GM10248 (cell line): ENCODE data around the gene JDP2.

Source experiments
- CTCF ChIA-PET: fragments of 300-600 bp; sonication (Branson Sonifier 250); formaldehyde crosslinking; extraction: SDS; loops from one replicate; lab custom pipeline; 2021; ENCODE audit warnings: antibody characterized with exemption; lab: Yijun Ruan, JAX
- POLR2A ChIA-PET: fragments of 350-650 bp; sonication (Branson Sonifier 250); formaldehyde crosslinking; extraction: SDS; loops from one replicate; lab custom pipeline; 2020; ENCODE audit warnings: antibody characterized with exemption; lab: Yijun Ruan, JAX
- DNase-seq: peaks from one replicate; pipeline ENCODE4 v3.0.0; 2012; ENCODE audit errors: extremely low spot score
- CTCF ChIP-seq: IDR thresholded peaks from 2 replicates; pipeline ENCODE4 v1.5.1; 2012; ENCODE audit warnings: mild to moderate bottlenecking, low read depth; ENCODE audit errors: extremely low read depth, missing control alignments, control extremely low read depth

Gene JDP2

DNA sequence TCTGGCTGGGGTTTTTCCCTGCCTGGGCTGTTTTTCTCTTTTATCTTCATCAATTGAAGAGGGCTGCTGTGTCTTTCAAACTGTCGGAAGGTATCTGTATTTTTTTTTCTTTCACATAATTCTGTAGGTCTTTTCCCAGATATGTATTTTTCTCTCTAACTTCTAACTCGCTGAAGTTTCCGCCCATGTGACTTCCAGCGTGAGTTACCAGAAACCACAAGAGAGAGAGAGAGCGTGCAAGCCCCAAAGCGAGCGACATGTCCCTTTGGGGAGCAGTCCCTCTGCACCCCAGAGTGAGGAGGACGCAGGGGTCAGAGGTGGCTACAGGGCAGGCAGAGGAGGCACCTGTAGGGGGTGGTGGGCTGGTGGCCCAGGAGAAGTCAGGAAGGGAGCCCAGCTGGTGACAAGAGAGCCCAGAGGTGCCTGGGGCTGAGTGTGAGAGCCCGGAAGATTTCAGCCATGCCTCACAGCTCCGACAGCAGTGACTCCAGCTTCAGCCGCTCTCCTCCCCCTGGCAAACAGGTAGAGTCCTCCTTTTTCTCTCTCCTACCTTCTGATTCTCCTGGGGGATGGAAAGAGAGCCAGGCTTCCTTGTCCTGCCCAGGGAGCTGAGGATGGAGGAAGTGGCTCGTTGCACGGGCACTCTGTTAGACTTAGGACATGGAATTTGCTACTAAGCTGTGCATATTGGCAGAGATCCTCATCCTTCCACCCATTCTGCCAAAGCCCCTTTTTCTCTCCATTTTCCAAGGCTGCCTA, 94.6 kb downstream of the JDP2 start, which contains the start of gene BATF:
TSS of gene BATF (plus strand) at position 246 of the 759 bp plus-strand sequence. CDS start at position 460, 214 bp downstream.
- POLR2A ChIA-PET: interaction anchor here (2.2 kb wide), 1 partner anchor 18 kb away, joined by 7 read pairs; no protein-coding TSS in a partner anchor
- CTCF ChIA-PET: interaction anchor here (1.1 to 12.9 kb wide), 9 partner anchors 9 to 134 kb away, joined by 3 to 105 read pairs (median 8); no protein-coding TSS in a partner anchor
- DNase-seq: peak; percentile 77
- no peak for TF ChIP-seq CTCF

DNA sequence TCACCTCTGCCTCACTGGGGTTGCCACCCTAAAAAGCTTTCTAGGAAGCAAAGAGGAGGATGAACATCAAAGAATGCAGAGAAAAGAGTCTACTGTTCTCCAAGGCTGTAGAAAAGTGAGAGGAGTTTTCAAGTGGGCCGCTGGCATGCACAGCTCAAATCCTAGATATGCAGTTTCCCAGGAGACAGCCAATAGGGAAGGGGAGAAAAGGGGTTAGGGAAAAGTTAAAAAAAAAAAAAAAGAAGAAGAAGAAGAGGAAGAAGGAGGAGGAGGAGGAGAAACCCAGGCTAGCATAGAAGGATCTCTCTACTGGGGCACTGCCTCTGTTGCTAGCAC, 95.1 kb downstream of the JDP2 start:
- DNase-seq: no peak
- CTCF ChIA-PET: interaction anchor here (1.1 to 12.9 kb wide), 8 partner anchors 9 to 131 kb away, joined by 3 to 105 read pairs (median 10); no protein-coding TSS in a partner anchor
- POLR2A ChIA-PET: interaction anchor here (2.2 kb wide), 1 partner anchor 17 kb away, joined by 7 read pairs; no protein-coding TSS in a partner anchor
- no peak for TF ChIP-seq CTCF
